Sigmoid colon (tissue), 7 donors: ENCODE results near the gene ANO1. TPM values are rescaled to one million over a fixed set of nuclear protein-coding genes. Genes with fewer than 3 reads are reported as not detected.

Source experiments
- DNase-seq: peaks from one replicate; pipeline ENCODE4 v3.0.0-alpha.2; 2019
- H3K27ac ChIP-seq, 4 donors: fragments of 200-600 bp; sonication (generic); one replicate each; pipeline ENCODE4 v1.5.1; 2016 to 2019; ENCODE audit warnings: mild to moderate bottlenecking in 1 of 4
- H3K27me3 ChIP-seq, 3 donors: fragments of 200-600 bp; sonication (generic); one replicate each; pipeline ENCODE4 v1.5.1; 2019; ENCODE audit warnings: mild to moderate bottlenecking in 1 of 3
- H3K36me3 ChIP-seq, 4 donors: fragments of 200-600 bp; sonication (generic); one replicate each; pipeline ENCODE4 v1.5.1; 2016 to 2019
- H3K4me1 ChIP-seq, 4 donors: fragments of 200-600 bp; sonication (generic); one replicate each; pipeline ENCODE4 v1.5.1; 2017 to 2019
- H3K4me3 ChIP-seq, 4 donors: fragments of 200-600 bp; sonication (generic); one replicate each; pipeline ENCODE4 v1.5.1; 2017 to 2019; ENCODE audit warnings: mild to moderate bottlenecking in 2 of 4, moderate library complexity in 1 of 4
- H3K9me3 ChIP-seq, 4 donors: fragments of 200-600 bp in 3 of 4; sonication (generic) in 3 of 4; one replicate each; pipeline versions ENCODE4 v1.5.1 to v1.6.1; 2013 to 2019
- EP300 ChIP-seq, 4 donors: sonication (generic); formaldehyde crosslinking; IDR thresholded peaks; one replicate each; pipeline ENCODE4 v1.6.1; 2017; ENCODE audit warnings: antibody characterized with exemption in 4 of 4
- POLR2A ChIP-seq, 2 donors: fragments of 450-650 bp; IDR thresholded peaks; one replicate each; pipeline ENCODE4 v1.6.1; 2016; ENCODE audit warnings: antibody characterized with exemption in 2 of 2, mild to moderate bottlenecking in 2 of 2, moderate library complexity in 2 of 2
- POLR2AphosphoS5 ChIP-seq, 4 donors: sonication (generic); formaldehyde crosslinking; IDR thresholded peaks; one replicate each; pipeline ENCODE4 v1.6.1; 2017; ENCODE audit warnings: antibody characterized with exemption in 4 of 4
- WGBS, 2 donors: extraction: QIAGEN DNeasy Blood & Tissue Kit; methylation state at CpG; one replicate each; pipeline ENCODE4 v1.1.7; 2013; 5-methylcytosine and 5-hydroxymethylcytosine counted together
- intact Hi-C: fragments of 100-400 bp; cut with DNase I; formaldehyde crosslinking; loops from one replicate; pipeline ENCODE4 v1.15.1; 2023
- polyA plus RNA-seq, 3 donors: library from polyadenylated mRNA; stranded (reverse); fragments of 200-250 nt; gene quantifications; one replicate each; pipeline ENCODE4 v1.2.3, GENCODE V29; 2013
- total RNA-seq, 4 donors: library from RNA; depleted of rRNA; stranded (reverse); fragments of >200 nt; gene quantifications; one replicate each; pipeline ENCODE4 v1.1.0, GENCODE V29; 2016
- TF ChIP-seq, protein P1 (sequence below), 4 experiments: fragments of 450-650 bp in 3 of 4; fragments of 200-600 bp in 1 of 4; IDR thresholded peaks; one replicate each; pipeline ENCODE4 v1.5.1; 2016 to 2019; ENCODE audit warnings: antibody characterized with exemption in 4 of 4, mild to moderate bottlenecking in 3 of 4, moderate library complexity in 2 of 4
- donor health status: healthy with polysubstance abuse.
- donor health status: Bipolar disorder and iron deficiency.
- donor health status: healthy.

Gene ANO1
- total and polyA plus RNA-seq, 7 donors, result 0.60 to 33.9 (median 17.4) TPM

DNA sequence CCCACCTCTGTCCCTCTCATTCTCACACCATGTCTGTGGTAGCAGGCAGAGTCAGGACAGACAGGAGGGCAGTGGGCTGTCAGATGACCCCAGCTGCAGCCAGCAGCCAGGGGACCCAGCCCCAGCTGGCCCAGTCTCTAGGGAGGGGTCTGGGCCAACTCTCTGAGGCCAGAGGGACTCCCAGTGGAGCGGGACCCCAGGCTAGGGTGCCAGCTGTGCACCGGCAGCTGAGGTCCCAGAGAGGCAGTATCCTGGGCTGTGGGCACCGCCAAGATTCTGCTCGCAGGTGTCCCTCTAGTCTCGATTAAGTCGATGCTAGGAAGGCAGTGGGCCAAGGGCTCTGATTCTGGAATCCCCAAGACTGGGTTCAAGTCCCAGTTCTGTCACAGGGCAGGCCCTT lies 108.3 kb downstream of the ANO1 start:
- peaks cover 0 to 2% (median 0%) of the 10 kb centered on the region in 4 donors for H3K4me1 ChIP-seq

DNA sequence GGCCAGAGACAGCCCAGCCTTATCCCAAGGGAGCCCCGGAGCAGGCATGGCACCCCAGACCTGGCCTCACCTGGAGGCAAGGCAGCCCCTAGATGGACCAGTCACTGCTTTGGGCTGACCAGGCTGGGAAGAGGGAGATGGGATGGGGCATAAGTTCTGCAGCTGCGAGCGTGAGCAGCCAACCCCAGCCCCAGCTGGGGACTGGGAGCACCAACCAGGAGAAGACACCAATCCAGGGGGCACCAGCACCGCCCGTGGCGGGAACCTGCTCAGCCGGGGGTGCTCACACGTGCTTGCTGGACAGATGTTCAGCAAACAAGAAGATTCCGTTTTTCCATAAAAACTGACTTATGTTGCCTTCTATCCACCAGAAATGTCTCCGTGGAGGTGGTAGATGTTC lies 108.8 kb downstream of the ANO1 start:
- Histone ChIP-seq H3K4me1 (peaks cover 0 to 3% (median 0%) of the 10 kb centered on the region in 4 donors), H3K36me3 (no peaks in the 10 kb centered on the region), H3K4me3 (no peak overlapping the region), H3K27me3 (peaks cover 0 to 5% (median 0%) of the 10 kb centered on the region in 3 donors), H3K9me3 (no peaks in the 10 kb centered on the region), H3K27ac (no peak overlapping the region)
- intact Hi-C loops, result no loop called here
- DNase-seq, result no peak
- 91% methylated on average over 10 of the region's 10 CpGs for WGBS, 2 donors
- TF ChIP-seq POLR2AphosphoS5 (IDR thresholded peaks at IDR 0.05), result no peak

More for the DNA sequence above, 108.3 kb downstream of the ANO1 start:
- no peak overlapping the region for H3K4me3 ChIP-seq
- DNase-seq, result no peak
- peaks cover 0 to 5% (median 0%) of the 10 kb centered on the region in 3 donors for H3K27me3 ChIP-seq
- TF ChIP-seq EP300 (IDR thresholded peaks at IDR 0.05), result no peak
- TF ChIP-seq POLR2A (IDR thresholded peaks at IDR 0.05), result no peak
- TF ChIP-seq, protein P1, sequence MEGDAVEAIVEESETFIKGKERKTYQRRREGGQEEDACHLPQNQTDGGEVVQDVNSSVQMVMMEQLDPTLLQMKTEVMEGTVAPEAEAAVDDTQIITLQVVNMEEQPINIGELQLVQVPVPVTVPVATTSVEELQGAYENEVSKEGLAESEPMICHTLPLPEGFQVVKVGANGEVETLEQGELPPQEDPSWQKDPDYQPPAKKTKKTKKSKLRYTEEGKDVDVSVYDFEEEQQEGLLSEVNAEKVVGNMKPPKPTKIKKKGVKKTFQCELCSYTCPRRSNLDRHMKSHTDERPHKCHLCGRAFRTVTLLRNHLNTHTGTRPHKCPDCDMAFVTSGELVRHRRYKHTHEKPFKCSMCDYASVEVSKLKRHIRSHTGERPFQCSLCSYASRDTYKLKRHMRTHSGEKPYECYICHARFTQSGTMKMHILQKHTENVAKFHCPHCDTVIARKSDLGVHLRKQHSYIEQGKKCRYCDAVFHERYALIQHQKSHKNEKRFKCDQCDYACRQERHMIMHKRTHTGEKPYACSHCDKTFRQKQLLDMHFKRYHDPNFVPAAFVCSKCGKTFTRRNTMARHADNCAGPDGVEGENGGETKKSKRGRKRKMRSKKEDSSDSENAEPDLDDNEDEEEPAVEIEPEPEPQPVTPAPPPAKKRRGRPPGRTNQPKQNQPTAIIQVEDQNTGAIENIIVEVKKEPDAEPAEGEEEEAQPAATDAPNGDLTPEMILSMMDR (IDR thresholded peaks at IDR 0.05), result no peak
- TF ChIP-seq POLR2AphosphoS5 (IDR thresholded peaks at IDR 0.05), result no peak
- 90 to 92% methylated on average over 6 of the region's 6 CpGs for WGBS, 2 donors
- H3K27ac ChIP-seq, result no peak overlapping the region
- intact Hi-C loops, result no loop called here
- no peaks in the 10 kb centered on the region for H3K36me3 ChIP-seq
- no peaks in the 10 kb centered on the region for H3K9me3 ChIP-seq

DNA sequence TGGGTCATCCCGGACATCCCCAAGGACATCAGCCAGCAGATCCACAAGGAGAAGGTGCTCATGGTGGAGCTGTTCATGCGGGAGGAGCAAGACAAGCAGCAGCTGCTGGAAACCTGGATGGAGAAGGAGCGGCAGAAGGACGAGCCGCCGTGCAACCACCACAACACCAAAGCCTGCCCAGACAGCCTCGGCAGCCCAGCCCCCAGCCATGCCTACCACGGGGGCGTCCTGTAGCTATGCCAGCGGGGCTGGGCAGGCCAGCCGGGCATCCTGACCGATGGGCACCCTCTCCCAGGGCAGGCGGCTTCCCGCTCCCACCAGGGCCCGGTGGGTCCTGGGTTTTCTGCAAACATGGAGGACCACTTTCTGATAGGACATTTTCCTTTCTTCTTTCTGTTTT lies 109.7 kb downstream of the ANO1 start:
- Histone ChIP-seq H3K9me3 (no peaks in the 10 kb centered on the region), H3K4me3 (no peak overlapping the region), H3K36me3 (no peaks in the 10 kb centered on the region), H3K27me3 (peaks cover 0 to 5% (median 0%) of the 10 kb centered on the region in 3 donors), H3K27ac (no peak overlapping the region), H3K4me1 (peaks cover 0 to 3% (median 0%) of the 10 kb centered on the region in 4 donors)
- TF ChIP-seq POLR2A (IDR thresholded peaks at IDR 0.05) (no peak), EP300 (IDR thresholded peaks at IDR 0.05) (no peak), POLR2AphosphoS5 (IDR thresholded peaks at IDR 0.05) (no peak)
- TF ChIP-seq, protein P1 (IDR thresholded peaks at IDR 0.05), result no peak
- WGBS, 2 donors, result 86 to 88% methylated on average over 15 of the region's 15 CpGs
- intact Hi-C loops, result no loop called here
- no peak for DNase-seq

DNA sequence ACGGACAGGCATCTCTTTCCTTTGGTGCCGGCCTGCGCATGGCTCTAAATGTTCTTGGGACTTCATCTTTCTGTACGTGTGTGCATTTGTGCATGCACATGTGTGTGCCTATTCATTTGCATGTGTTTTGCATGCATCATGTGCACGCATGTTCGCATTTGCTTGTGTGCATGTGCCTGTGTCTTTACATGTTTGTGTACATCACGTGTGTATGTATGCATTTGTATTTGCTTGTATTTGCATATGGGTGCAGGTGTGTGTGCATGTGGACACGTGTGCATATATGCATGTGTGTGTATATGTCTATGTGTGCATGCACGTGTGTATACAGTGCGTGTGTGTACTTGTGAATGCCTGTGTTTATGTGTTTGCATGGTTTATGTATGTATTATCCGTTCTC lies 111.5 kb downstream of the ANO1 start:
- no peak for DNase-seq
- intact Hi-C loops, result no loop called here
- Histone ChIP-seq H3K36me3 (no peaks in the 10 kb centered on the region), H3K4me1 (peaks cover 0 to 3% (median 0%) of the 10 kb centered on the region in 4 donors), H3K9me3 (no peaks in the 10 kb centered on the region), H3K27me3 (peaks cover 0 to 5% (median 0%) of the 10 kb centered on the region in 3 donors), H3K27ac (no peak overlapping the region), H3K4me3 (no peak overlapping the region)
- WGBS, 2 donors, result 89 to 91% methylated on average over 11 of the region's 11 CpGs
- TF ChIP-seq, protein P1 (IDR thresholded peaks at IDR 0.05), result no peak
- no peak for TF ChIP-seq EP300 (IDR thresholded peaks at IDR 0.05)
- TF ChIP-seq POLR2A (IDR thresholded peaks at IDR 0.05), result no peak
- TF ChIP-seq POLR2AphosphoS5 (IDR thresholded peaks at IDR 0.05), result no peak

DNA sequence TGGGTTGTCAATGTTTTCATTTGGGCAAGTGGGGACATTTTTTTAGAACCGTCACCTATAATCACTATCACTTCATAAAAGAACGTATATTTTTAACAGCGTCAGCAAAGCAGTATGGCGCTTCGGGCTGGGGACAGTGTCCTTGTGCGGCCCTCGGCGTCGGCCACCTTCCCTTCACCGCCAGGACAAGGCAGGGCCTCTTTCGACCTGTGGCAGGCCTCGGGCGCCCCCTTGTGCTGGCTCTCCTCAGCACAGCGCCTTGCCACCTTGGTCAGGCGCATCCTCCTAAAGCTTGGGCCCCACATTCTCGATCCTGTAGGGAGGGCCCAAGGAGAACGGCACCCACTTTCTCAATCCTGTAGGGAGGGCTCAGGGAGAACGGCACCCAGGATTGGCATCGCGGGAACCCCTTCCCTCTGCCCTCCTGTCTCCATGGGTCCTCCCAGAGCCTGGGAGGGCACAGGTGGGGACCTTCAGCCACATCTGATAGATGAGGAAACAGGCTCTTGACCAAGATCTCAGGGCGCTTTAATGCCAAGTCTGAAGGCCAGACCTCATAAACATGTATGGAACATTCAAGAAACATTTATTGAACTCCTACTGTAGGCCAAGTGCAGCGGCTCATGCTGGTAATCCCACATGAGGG lies 113.5 kb downstream of the ANO1 start:
- Histone ChIP-seq H3K27ac (no peak overlapping the region), H3K9me3 (no peaks in the 10 kb centered on the region), H3K27me3 (no peaks in the 10 kb centered on the region), H3K4me3 (no peak overlapping the region), H3K36me3 (no peaks in the 10 kb centered on the region), H3K4me1 (peaks cover 0 to 3% (median 0%) of the 10 kb centered on the region in 4 donors)
- intact Hi-C loops, result loop anchor here (1.0 kb wide), 1 partner anchor 273 kb away; no protein-coding TSS in a partner anchor
- TF ChIP-seq POLR2A (IDR thresholded peaks at IDR 0.05), result no peak
- TF ChIP-seq, protein P1 (IDR thresholded peaks at IDR 0.05), result peak; percentile 53 to 89 (median 80)
- TF ChIP-seq POLR2AphosphoS5 (IDR thresholded peaks at IDR 0.05), result no peak
- no peak for TF ChIP-seq EP300 (IDR thresholded peaks at IDR 0.05)
- WGBS, 2 donors, result 10 to 13% methylated on average over 22 of the region's 22 CpGs
- no peak for DNase-seq
